HUES48 (cell line): ENCODE data around the gene CEP68.
A peak's percentile ranks its signal among the peaks of the same experiment; 100 is the strongest.

Experiments used
- H3K27ac ChIP-seq: one replicate; pipeline ENCODE4 v1.7.0; 2013; ENCODE audit warnings: low read depth, low read length, inconsistent platforms
- H3K27me3 ChIP-seq: 2 replicates; pipeline ENCODE4 v1.6.1; 2013; ENCODE audit warnings: mild to moderate bottlenecking, low read length; ENCODE audit not compliant: control insufficient read depth, insufficient read depth
- H3K36me3 ChIP-seq: 2 replicates; pipeline ENCODE4 v1.6.1; 2013; ENCODE audit warnings: low read length; ENCODE audit not compliant: control insufficient read depth, insufficient read depth
- H3K4me1 ChIP-seq: 2 replicates; pipeline ENCODE4 v1.6.1; 2013; ENCODE audit warnings: mild to moderate bottlenecking, low read length; ENCODE audit not compliant: control insufficient read depth, insufficient read depth
- H3K4me3 ChIP-seq: 2 replicates; pipeline ENCODE4 v1.5.1; 2013; ENCODE audit warnings: mild to moderate bottlenecking, low read depth, low read length
- H3K9ac ChIP-seq: 2 replicates; pipeline ENCODE4 v1.6.1; 2013; ENCODE audit warnings: mild to moderate bottlenecking, low read depth, low read length, moderate library complexity
- H3K9me3 ChIP-seq: 2 replicates; pipeline ENCODE4 v1.6.1; 2013; ENCODE audit warnings: low read length; ENCODE audit not compliant: control insufficient read depth, insufficient read depth

CEP68 gene

DNA sequence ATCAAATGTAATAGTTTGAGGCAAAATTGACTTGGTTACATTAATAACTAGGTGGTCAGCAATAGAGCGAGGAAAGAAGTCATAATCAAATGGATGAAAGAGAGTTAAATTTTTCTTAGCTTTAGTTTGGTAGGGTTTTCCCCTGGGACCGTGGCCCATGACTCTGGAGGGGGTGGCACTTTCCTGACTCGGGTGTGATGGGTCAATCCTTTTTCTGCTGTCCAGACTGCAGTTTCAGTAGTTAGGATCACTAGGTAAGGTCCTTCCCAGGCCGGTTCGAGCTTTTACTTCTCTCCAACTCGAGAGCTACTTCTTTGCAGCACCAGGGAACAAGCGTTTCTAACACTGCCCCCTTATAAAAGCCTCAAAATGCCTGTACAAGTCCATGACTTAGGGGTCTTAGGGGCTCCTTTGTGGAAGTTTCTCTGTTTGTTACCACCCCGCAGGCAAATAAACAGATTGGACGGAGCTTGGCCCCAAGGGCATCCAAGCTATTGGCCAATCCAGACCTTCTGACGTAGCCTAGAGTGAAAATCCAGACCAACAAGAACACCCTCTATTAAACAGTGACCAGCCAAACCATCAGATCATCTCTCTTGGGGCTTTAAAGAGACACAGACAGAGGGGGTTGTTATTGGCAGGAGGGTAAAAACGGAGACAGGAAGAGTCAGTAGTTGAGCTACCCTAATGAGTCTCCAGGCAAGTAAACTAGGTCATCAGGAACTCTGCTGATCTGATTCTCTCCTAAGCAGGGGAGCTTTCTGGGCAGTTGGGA is 9.4 kb upstream of the CEP68 start:
- Histone ChIP-seq H3K27ac (no peak overlapping the region), H3K27me3 (no peaks in the 10 kb centered on the region), H3K36me3 (peaks cover 30% of the 10 kb centered on the region), H3K4me1 (peaks cover 29% of the 10 kb centered on the region), H3K4me3 (no peak overlapping the region), H3K9me3 (peaks cover 25% of the 10 kb centered on the region), H3K9ac (no peak overlapping the region)

DNA sequence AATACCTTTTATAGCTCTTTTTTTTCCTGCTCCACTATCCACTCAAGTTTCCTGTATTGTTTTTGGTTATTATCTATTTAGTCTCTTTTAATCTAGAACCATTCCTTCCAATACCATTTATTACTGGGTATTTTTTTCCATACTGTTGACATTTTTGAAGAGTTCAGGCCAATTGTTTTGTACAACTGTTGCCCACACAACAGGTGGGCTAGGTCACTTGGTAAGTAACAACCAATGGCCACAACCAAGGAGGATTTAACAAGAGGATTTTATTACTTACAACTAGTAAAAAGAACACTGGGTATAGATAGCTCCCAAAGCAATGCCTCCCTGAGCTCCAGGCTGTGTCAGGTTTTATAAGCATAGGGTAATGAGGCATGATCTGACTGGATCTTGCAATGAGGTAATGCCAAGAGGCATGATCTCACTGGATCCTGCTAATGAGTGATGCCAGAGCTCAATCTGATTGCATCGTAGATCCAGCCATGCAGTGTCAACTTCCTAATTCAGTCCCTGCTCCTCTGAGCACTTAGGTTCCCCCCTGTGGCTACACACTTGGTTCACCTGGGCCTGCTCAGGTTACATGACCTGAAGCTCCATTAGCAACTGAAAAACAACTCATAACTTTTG is 7.1 kb upstream of the CEP68 start:
- Histone ChIP-seq H3K4me1 (peaks cover 29% of the 10 kb centered on the region), H3K9ac (no peak overlapping the region; the same call in 1 of the 2 replicates), H3K9me3 (peaks cover 20% of the 10 kb centered on the region), H3K36me3 (peaks cover 18% of the 10 kb centered on the region), H3K27ac (peak overlapping the region; percentile 41), H3K4me3 (no peak overlapping the region; the same call in 1 of the 2 replicates), H3K27me3 (no peaks in the 10 kb centered on the region)

DNA sequence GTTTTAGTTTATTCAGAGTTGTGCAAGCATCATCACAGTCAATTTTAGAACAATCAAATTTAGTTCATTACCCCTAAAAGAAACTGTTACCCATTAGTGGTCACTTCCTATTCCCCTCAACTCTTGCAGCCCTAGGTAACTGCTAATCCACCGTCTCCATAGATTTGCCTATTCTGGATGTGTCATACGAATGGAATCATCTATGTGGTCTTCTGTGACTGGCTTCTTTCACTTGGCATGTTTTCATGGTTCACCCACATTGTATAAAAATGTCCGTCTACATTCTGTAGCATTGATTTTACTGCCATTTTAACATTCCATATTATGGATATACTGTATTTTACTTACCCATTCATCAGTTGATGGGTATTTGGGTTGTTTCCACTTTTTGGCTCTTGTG is 5.3 kb upstream of the CEP68 start:
- H3K9ac ChIP-seq: no peak overlapping the region
- H3K9me3 ChIP-seq: peaks cover 17% of the 10 kb centered on the region
- H3K36me3 ChIP-seq: peaks cover 9% of the 10 kb centered on the region
- H3K27ac ChIP-seq: no peak overlapping the region
- H3K4me3 ChIP-seq: no peak overlapping the region
- H3K27me3 ChIP-seq: no peaks in the 10 kb centered on the region
- H3K4me1 ChIP-seq: peaks cover 17% of the 10 kb centered on the region

DNA sequence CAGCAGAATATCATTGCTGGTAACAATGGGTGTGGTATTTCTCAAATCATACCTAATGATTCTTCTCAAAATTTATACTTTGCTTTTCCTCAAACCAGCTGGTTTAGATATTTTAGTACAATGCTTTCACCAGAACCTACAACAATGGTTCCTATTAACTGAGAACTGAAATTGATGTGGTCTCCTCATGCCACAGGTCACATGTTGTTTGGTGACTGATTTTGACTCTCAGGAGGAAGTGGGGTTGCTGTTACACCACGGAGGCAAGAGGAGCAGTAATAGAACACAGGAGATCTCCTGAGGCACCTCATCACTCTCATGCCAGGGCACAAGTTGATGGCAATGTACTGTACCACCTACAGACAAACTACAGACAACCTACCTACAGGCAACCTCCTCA is 3.0 kb upstream of the CEP68 start:
- H3K4me1 ChIP-seq: peaks cover 19% of the 10 kb centered on the region
- H3K4me3 ChIP-seq: no peak overlapping the region
- H3K9ac ChIP-seq: no peak overlapping the region
- no peaks in the 10 kb centered on the region for H3K27me3 ChIP-seq
- H3K27ac ChIP-seq: no peak overlapping the region
- H3K36me3 ChIP-seq: 0 out of 2 replicates have a peak, but pooled peaks cover 2% of the 10 kb centered on the region
- peaks cover 9% of the 10 kb centered on the region for H3K9me3 ChIP-seq

DNA sequence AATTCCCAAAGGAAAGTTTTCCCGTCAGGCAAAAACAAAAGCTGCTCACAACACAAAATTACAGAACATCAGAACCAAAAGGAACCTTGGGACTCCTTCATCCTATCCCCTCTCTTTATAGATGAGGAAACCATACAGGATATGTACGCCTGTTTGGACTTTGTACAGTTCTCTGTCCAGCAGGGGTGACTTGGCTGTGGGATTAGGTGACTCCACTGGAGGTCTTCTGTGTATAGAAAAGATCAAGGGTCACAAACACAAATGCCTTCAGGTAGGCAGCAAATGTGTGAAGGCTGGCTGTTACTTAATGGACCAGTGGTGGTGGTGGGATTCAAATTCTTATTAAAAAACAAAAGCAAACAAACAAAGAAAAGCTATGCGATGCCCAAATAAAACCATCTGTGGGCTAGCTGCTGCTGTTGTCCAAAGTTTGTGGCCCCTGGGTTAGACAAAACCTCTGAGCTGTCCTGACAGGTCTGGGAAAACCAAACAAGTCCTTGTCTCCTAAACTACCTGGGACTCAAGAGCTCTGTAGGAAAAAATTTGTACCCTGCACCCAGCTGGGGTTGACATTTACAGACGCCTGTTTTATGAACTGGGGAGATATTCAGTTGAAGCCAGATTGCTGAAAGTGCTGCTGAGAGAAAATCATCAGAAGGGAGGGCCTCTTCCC is 1.3 kb upstream of the CEP68 start:
- Histone ChIP-seq H3K9me3 (no peaks in the 10 kb centered on the region), H3K4me1 (peaks cover 8% of the 10 kb centered on the region), H3K36me3 (0 out of 2 replicates have a peak, but pooled peaks cover 4% of the 10 kb centered on the region), H3K4me3 (peak overlapping the region; percentile 71; the same call in 1 of the 2 replicates), H3K27me3 (no peaks in the 10 kb centered on the region), H3K9ac (no peak overlapping the region), H3K27ac (no peak overlapping the region)

DNA sequence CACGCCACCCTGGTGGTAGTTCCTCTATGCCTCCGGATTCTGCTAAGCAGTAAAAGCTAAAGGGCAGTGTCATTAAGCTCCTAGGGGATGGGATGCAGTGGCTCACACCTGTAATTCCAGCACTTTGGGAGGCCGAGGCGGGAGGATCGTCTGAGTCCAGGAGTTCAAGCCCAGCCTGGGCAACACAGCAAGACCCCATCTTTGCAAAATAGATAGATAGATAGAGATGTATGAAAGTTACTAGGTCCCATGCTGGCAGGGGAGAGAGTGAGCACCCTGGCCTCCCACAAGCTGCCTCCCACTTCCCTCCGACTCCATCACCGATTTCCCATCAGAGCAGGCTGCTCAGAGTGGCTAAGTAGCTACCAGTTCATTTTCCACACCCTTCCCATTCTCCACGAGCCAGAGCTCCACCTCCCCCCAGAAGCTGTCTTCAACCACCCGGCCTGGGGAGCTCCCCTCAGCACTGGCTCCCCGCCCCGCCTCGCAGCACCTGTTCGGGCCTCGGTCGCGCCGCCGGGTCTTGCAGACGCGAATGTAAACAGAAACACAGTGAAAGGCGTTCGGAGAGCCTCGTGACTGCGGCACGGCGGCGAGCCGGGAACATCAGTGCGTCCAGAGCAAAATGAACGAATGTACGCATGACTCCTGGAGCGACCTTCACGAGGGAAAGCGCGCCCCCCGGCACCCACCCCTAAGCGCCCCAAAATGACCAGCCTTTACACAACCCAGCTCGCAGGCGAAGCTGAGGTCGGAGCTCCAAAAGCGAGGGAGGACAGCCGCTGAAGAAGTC is 598 bp upstream of the CEP68 start:
- H3K36me3 ChIP-seq: 0 out of 2 replicates have a peak, but pooled peaks cover 4% of the 10 kb centered on the region
- peak overlapping the region; percentile 71 for H3K4me3 ChIP-seq
- H3K4me1 ChIP-seq: peaks cover 8% of the 10 kb centered on the region
- H3K9ac ChIP-seq: peak overlapping the region; percentile 26; the same call in 1 of the 2 replicates
- peak overlapping the region; percentile 37 for H3K27ac ChIP-seq
- H3K27me3 ChIP-seq: no peaks in the 10 kb centered on the region
- H3K9me3 ChIP-seq: no peaks in the 10 kb centered on the region

DNA sequence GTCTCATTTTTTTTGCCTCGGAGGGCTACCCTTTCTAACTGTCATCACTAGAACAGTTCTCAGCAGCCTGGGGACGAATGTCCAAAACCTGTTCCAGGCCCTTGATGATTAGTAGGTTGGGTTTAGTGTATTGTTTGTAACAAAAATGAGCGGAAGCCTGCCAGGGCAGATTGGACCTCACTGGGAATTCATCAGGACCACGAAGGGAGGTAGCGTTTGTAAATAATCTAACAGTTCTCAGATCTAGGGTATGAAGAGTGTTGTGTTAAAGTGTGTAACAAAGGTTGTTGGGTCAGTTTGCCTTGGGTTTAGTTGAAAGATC is 799 bp downstream of the CEP68 start:
- Histone ChIP-seq H3K4me3 (peak overlapping the region; percentile 71), H3K4me1 (peaks cover 8% of the 10 kb centered on the region), H3K27me3 (no peaks in the 10 kb centered on the region), H3K9ac (peak overlapping the region; percentile 89), H3K9me3 (no peaks in the 10 kb centered on the region), H3K27ac (peak overlapping the region; percentile 76), H3K36me3 (0 out of 2 replicates have a peak, but pooled peaks cover 4% of the 10 kb centered on the region)

DNA sequence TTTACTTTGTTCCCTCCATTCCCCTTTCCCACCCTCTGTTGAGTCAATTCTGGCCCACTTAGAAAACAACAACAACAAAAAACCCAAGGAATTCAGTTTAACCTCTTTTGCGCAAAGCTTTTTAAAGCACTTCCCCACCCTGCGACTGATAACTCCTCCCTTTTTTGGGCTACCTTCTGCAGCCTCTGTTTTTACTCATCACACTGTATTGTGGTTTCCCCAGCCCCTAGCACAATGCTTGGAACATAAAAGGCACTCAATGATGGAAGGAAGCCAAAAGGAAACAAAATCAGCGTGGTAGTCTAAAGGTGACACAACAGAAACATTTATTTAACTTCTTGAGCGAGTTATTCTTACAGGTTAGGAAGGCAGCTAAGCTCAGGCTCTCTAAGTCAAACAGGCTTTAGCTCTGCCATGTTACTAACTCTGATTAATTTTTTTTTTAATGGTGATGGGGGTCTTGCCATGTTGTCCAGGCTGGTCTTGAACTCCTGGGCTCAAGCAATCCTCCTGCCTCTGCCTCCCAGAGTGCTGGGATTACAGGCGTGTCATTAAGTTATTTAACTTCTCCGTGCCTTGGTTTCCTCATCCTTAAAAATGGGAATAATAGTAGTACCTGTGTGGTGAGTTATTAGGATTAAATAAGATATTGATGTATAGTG is 1.3 kb downstream of the CEP68 start:
- Histone ChIP-seq H3K4me1 (peaks cover 8% of the 10 kb centered on the region), H3K4me3 (peak overlapping the region; percentile 71), H3K27me3 (no peaks in the 10 kb centered on the region), H3K36me3 (0 out of 2 replicates have a peak, but pooled peaks cover 4% of the 10 kb centered on the region), H3K9me3 (no peaks in the 10 kb centered on the region), H3K27ac (no peak overlapping the region), H3K9ac (peak overlapping the region; percentile 89)

DNA sequence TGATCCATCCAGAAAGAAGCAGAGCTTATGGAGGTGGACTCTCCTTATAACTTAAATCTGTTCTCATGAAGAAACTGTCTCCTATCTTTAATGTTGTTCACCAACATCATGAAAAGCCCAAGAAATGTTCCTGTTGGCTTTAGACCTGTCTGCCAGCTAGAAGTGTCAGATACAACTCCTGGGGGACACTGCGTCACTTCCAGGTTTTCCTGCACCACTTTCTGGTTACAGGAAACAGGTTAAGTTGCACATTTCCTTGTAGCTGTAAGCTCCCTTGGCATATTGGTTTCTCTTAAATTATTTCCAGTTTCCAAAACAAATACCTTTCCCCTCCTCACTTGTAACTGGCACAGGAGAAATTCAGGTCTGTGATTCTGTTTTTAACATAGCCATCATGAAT is 2.9 kb downstream of the CEP68 start:
- Histone ChIP-seq H3K9ac (no peak overlapping the region), H3K9me3 (no peaks in the 10 kb centered on the region), H3K4me3 (no peak overlapping the region), H3K27me3 (no peaks in the 10 kb centered on the region), H3K36me3 (0 out of 2 replicates have a peak, but pooled peaks cover 4% of the 10 kb centered on the region), H3K27ac (no peak overlapping the region), H3K4me1 (peaks cover 8% of the 10 kb centered on the region)
